GM12878 (cell line): ENCODE results near the gene DNAI7. TPM values are rescaled to one million over a fixed set of nuclear protein-coding genes. Genes with fewer than 3 reads are reported as not detected.

Experiments used
- ATAC-seq: fragments of 200-7000 bp; cut with Tn5 transposase; 3 replicates; pipeline ENCODE4 v1.9.1; 2020; ENCODE audit warnings: mild to moderate bottlenecking, moderate library complexity
- BruUV-seq: library from RNA; stranded (reverse); fragments of 400-500 nt; replicated peaks from 2 replicates; lab custom pipeline; 2021; lab: Mats Ljungman, UMichigan
- CTCF ChIA-PET: fragments of 300-600 bp; sonication (Branson Sonifier 250); formaldehyde crosslinking; extraction: SDS; loops from one replicate; lab custom pipeline; 2021; ENCODE audit warnings: inconsistent platforms; lab: Yijun Ruan, JAX
- POLR2A ChIA-PET: fragments of 350-600 bp; formaldehyde crosslinking; extraction: SDS; loops from one replicate; lab custom pipeline; 2021; ENCODE audit warnings: inconsistent platforms; lab: Charles Lee
- RAD21 ChIA-PET: fragments of 300-600 bp; sonication (Branson Sonifier 250); formaldehyde crosslinking; loops from one replicate; lab custom pipeline; 2023; ENCODE audit warnings: antibody characterized with exemption; ENCODE audit not compliant: unreplicated experiment; lab: Charles Lee
- SMC1A ChIA-PET: fragments of 300-600 bp; sonication (Branson Sonifier 250); formaldehyde crosslinking; loops from one replicate; lab custom pipeline; 2023; ENCODE audit not compliant: unreplicated experiment, uncharacterized antibody; lab: Charles Lee
- DNase-seq: peaks from one replicate; pipeline ENCODE4 v3.0.0-alpha.2; 2011; ENCODE audit warnings: low read depth, low spot score
- FAIRE-seq: peaks from 3 replicates; lab custom pipeline; 2011; peaks lifted over from hg19 to GRCh38; lab: Jason Lieb, UNC
- H2AFZ ChIP-seq: 2 replicates; pipeline ENCODE4 v1.6.0; 2011; ENCODE audit warnings: low read depth, low read length, control low read depth; ENCODE audit not compliant: control insufficient read depth
- H3K27ac ChIP-seq: 2 replicates; pipeline ENCODE4 v1.5.1; 2011; ENCODE audit warnings: control low read depth; ENCODE audit not compliant: control insufficient read depth, insufficient read depth
- H3K27me3 ChIP-seq, 2 experiments: replicated peaks in 1 of 2; 2 replicates each; pipeline versions ENCODE4 v1.6.0 to v1.6.1; 2011; ENCODE audit warnings: low read length in 1 of 2; ENCODE audit not compliant: control insufficient read depth in 2 of 2, insufficient read depth in 2 of 2
- H3K36me3 ChIP-seq, 2 experiments: 2 replicates each; pipeline ENCODE4 v1.5.1; 2011; ENCODE audit warnings: low read length in 1 of 2; ENCODE audit not compliant: control insufficient read depth in 2 of 2, insufficient read depth in 2 of 2
- H3K4me1 ChIP-seq: 2 replicates; pipeline ENCODE4 v1.6.1; 2011; ENCODE audit warnings: mild to moderate bottlenecking, low read length, moderate library complexity, mixed read lengths; ENCODE audit not compliant: control insufficient read depth, insufficient read depth
- H3K4me2 ChIP-seq: 2 replicates; pipeline ENCODE4 v1.6.0; 2011; ENCODE audit warnings: control low read depth; ENCODE audit not compliant: control insufficient read depth, insufficient read depth
- H3K4me3 ChIP-seq: fragments of 200-600 bp; sonication (generic); 2 replicates; pipeline ENCODE4 v1.5.1; 2016
- H3K79me2 ChIP-seq: 2 replicates; pipeline ENCODE4 v1.6.0; 2011; ENCODE audit warnings: low read length; ENCODE audit not compliant: control insufficient read depth, insufficient read depth
- H3K9ac ChIP-seq: 2 replicates; pipeline ENCODE4 v1.8.0; 2011; ENCODE audit warnings: low read length, control low read depth, mixed read lengths; ENCODE audit not compliant: control insufficient read depth, insufficient read depth
- H3K9me3 ChIP-seq: replicated peaks from 3 replicates; pipeline ENCODE4 v1.5.1; 2011; ENCODE audit warnings: mild to moderate bottlenecking, low read length; ENCODE audit not compliant: control insufficient read depth, insufficient read depth
- H4K20me1 ChIP-seq: 2 replicates; pipeline ENCODE4 v1.6.0; 2011; ENCODE audit not compliant: control insufficient read depth, insufficient read depth
- EZH2 ChIP-seq: IDR thresholded peaks from 2 replicates; pipeline ENCODE4 v1.6.1; 2012; ENCODE audit warnings: low read depth, mild to moderate bottlenecking, control low read depth, inconsistent platforms, low read length, borderline replicate concordance; ENCODE audit not compliant: control insufficient read depth
- IKZF1 ChIP-seq: fragments of 450-650 bp; conservative IDR thresholded peaks from 2 replicates; pipeline ENCODE4 v1.6.1; 2017; ENCODE audit warnings: antibody characterized with exemption, mild to moderate bottlenecking
- JUND ChIP-seq: IDR thresholded peaks from 2 replicates; pipeline ENCODE4 v1.6.1; 2012; ENCODE audit warnings: low read depth, mild to moderate bottlenecking, low read length, improper control_type of control experiment, moderate library complexity
- MLLT1 ChIP-seq: fragments of 450-650 bp; IDR thresholded peaks from 2 replicates; pipeline ENCODE4 v1.6.1; 2016; ENCODE audit warnings: mild to moderate bottlenecking
- MTA3 ChIP-seq: IDR thresholded peaks from 2 replicates; pipeline ENCODE4 v1.6.1; 2012; ENCODE audit warnings: low read length, inconsistent platforms, borderline replicate concordance
- NFIC ChIP-seq: IDR thresholded peaks from 2 replicates; pipeline ENCODE4 v1.6.1; 2012; ENCODE audit warnings: low read depth, mild to moderate bottlenecking, inconsistent platforms, low read length, moderate library complexity
- POLR2AphosphoS2 ChIP-seq: IDR thresholded peaks from 2 replicates; pipeline ENCODE4 v1.6.1; 2011; ENCODE audit warnings: low read depth, mild to moderate bottlenecking, low read length, improper control_type of control experiment, moderate library complexity
- RBBP5 ChIP-seq: fragments of 200-600 bp; sonication (generic); conservative IDR thresholded peaks from 2 replicates; pipeline ENCODE4 v1.6.1; 2016
- SMAD1 ChIP-seq: fragments of 450-650 bp; IDR thresholded peaks from 2 replicates; pipeline ENCODE4 v1.6.1; 2018; ENCODE audit warnings: mild to moderate bottlenecking, low read depth; ENCODE audit not compliant: partially characterized antibody
- SMAD5 ChIP-seq: IDR thresholded peaks from 2 replicates; pipeline ENCODE4 v1.6.1; 2016; ENCODE audit warnings: antibody characterized with exemption, low read depth
- SMC3 ChIP-seq: IDR thresholded peaks from 2 replicates; pipeline ENCODE4 v1.6.1; 2011; ENCODE audit warnings: low read length, improper control_type of control experiment, borderline replicate concordance
- TARDBP ChIP-seq: IDR thresholded peaks from 2 replicates; pipeline ENCODE4 v1.6.1; 2016; ENCODE audit warnings: borderline replicate concordance
- TBL1XR1 ChIP-seq: IDR thresholded peaks from 2 replicates; pipeline ENCODE4 v1.6.1; 2012; ENCODE audit warnings: low read depth, low read length, improper control_type of control experiment
- TCF12 ChIP-seq: IDR thresholded peaks from 2 replicates; pipeline ENCODE4 v1.6.1; 2011; ENCODE audit warnings: low read depth, mild to moderate bottlenecking, low read length
- ZBTB11 ChIP-seq: fragments of 450-650 bp; formaldehyde crosslinking; IDR thresholded peaks from 2 replicates; pipeline ENCODE4 v1.5.0; 2022; ENCODE audit warnings: mild to moderate bottlenecking, missing genetic modification characterization
- ZNF207 ChIP-seq: fragments of 450-650 bp; IDR thresholded peaks from 2 replicates; pipeline ENCODE4 v1.6.1; 2014; ENCODE audit warnings: antibody characterized with exemption, mild to moderate bottlenecking, borderline replicate concordance
- ZSCAN29 ChIP-seq: fragments of 450-650 bp; IDR thresholded peaks from 2 replicates; pipeline ENCODE4 v1.6.1; 2017; ENCODE audit warnings: mild to moderate bottlenecking, moderate library complexity
- WGBS: methylation state at CpG from one replicate; pipeline ENCODE4 v1.1.6; 2016; ENCODE audit warnings: low lambda C conversion rate; ENCODE audit not compliant: insufficient replicate concordance, insufficient coverage; ENCODE audit errors: missing lambda C conversion rate; 5-methylcytosine and 5-hydroxymethylcytosine counted together
- in situ Hi-C: fragments of 300-500 bp; cut with MboI; formaldehyde crosslinking; loops from 9 replicates; pipeline ENCODE4 v1.14.3; 2018; ENCODE audit warnings: mixed read lengths
- intact Hi-C: fragments of 100-400 bp; cut with micrococcal nuclease; formaldehyde crosslinking; loops from one replicate; pipeline ENCODE4 v1.14.2; 2022; ENCODE audit not compliant: unreplicated experiment
- polyA plus RNA-seq, 11 experiments: library from polyadenylated mRNA; depleted of rRNA in 4 of 11; unstranded in 6 of 11; stranded (reverse) in 5 of 11; fragments of >200 nt; fragmentation: Nextera tagmentation in 4 of 11; fragmentation: Illumina TruSeq in 1 of 11; extraction: Ambion mirVana in 4 of 11; extraction: Trizol in 1 of 11; gene quantifications; 1 replicate in 1 of 11; 2 replicates in 10 of 11; pipeline versions ENCODE4 v1.2.1 to v1.2.3, GENCODE V29; 2011 to 2016; ENCODE audit warnings: inconsistent platforms in 2 of 11, missing spikeins in 2 of 11, low read depth in 1 of 11
- total RNA-seq, 4 experiments: library from RNA; depleted of rRNA in 3 of 4; stranded (reverse); fragments of >200 nt in 3 of 4; fragmentation: Illumina TruSeq in 1 of 4; extraction: Trizol in 1 of 4; gene quantifications; 2 replicates each; pipeline versions ENCODE4 v1.2.1 to v1.2.3, GENCODE V29; 2013 to 2021
- TF ChIP-seq, protein P1 (sequence below): fragments of 450-650 bp; IDR thresholded peaks from 2 replicates; pipeline ENCODE4 v1.6.1; 2018; ENCODE audit warnings: mild to moderate bottlenecking, low read depth, moderate library complexity; ENCODE audit not compliant: partially characterized antibody

DNAI7 gene
- total and polyA plus RNA-seq, 10 of the 15 experiments (the other 5 are each of a cell fraction or from before 2014, with no cell fraction given), result 0.05 to 0.48 (median 0.13) TPM; not detected in 4

DNA sequence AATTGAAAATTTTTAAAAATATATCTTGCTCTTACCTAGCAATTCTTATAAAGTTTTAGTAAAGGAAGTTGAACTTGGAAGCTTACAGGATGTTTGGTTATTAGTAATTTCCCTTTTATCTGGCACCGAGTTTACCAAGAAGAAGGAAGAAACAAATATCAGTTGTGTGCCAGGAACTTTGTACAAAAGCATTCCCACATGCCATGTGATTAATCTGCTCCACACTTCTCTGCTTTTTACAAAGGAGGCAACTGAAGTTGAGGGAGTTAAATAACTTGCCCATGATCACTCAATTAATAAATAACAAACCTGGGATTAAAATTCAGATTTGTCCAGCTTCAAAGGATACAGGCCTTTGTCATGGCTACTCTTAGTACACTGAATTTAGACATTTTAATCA lies 123.6 kb downstream of the DNAI7 start (continued):
- TF ChIP-seq MLLT1 (no peak), TARDBP (no peak), JUND (no peak), RBBP5 (no peak), ZSCAN29 (no peak), POLR2AphosphoS2 (no peak), SMC3 (no peak), SMAD1 (no peak), SMAD5 (no peak), NFIC (no peak), EZH2 (no peak)

DNA sequence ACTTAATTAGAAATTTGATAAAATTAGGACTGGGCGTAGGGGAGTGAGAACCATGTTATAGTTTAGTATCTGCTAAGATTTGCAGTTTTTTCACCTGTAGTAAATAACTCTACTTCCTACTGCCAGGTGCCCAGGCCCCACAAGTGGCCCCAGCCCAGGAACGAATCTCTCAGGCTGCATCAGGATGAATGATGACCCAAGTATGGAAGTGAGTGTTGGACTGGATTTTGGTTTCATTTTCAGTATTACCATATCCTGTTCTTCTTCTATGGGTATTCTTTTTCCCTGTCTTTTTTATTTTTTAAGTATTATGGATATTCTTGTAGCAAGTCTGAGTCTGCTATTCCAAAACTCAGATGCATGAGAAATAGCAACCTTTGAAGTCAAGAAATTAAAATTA lies 125.7 kb downstream of the DNAI7 start:
- FAIRE-seq (no peak), DNase-seq (no peak), ATAC-seq (no peak)
- H3K4me1 ChIP-seq, result peaks cover 28% of the 10 kb centered on the region
- in situ Hi-C loops, result no loop called here
- no peaks in the 10 kb centered on the region for H3K27me3 ChIP-seq
- 69% methylated on average over 2 of the region's 2 CpGs for WGBS
- H3K4me2 ChIP-seq, result no peak overlapping the region
- H2AFZ ChIP-seq, result no peak overlapping the region
- peaks cover 20 to 45% of the 10 kb centered on the region in 2 experiments for H3K36me3 ChIP-seq
- H3K79me2 ChIP-seq, result peaks cover 17% of the 10 kb centered on the region
- H3K9ac ChIP-seq, result no peak overlapping the region
- ChIA-PET SMC1A (no interaction called here), POLR2A (no interaction called here), CTCF (no interaction called here), RAD21 (no interaction called here)
- H3K4me3 ChIP-seq, result no peak overlapping the region
- no TSS peak for BruUV-seq
- H4K20me1 ChIP-seq, result no peaks in the 10 kb centered on the region
- no peak overlapping the region for H3K27ac ChIP-seq
- intact Hi-C loops, result no loop called here
- no peaks in the 10 kb centered on the region for H3K9me3 ChIP-seq
- TF ChIP-seq SMAD1 (no peak), RBBP5 (no peak), ZNF207 (no peak), TCF12 (no peak), TBL1XR1 (no peak), SMC3 (no peak), MTA3 (no peak), IKZF1 (no peak), ZBTB11 (no peak)
- TF ChIP-seq, protein P1, sequence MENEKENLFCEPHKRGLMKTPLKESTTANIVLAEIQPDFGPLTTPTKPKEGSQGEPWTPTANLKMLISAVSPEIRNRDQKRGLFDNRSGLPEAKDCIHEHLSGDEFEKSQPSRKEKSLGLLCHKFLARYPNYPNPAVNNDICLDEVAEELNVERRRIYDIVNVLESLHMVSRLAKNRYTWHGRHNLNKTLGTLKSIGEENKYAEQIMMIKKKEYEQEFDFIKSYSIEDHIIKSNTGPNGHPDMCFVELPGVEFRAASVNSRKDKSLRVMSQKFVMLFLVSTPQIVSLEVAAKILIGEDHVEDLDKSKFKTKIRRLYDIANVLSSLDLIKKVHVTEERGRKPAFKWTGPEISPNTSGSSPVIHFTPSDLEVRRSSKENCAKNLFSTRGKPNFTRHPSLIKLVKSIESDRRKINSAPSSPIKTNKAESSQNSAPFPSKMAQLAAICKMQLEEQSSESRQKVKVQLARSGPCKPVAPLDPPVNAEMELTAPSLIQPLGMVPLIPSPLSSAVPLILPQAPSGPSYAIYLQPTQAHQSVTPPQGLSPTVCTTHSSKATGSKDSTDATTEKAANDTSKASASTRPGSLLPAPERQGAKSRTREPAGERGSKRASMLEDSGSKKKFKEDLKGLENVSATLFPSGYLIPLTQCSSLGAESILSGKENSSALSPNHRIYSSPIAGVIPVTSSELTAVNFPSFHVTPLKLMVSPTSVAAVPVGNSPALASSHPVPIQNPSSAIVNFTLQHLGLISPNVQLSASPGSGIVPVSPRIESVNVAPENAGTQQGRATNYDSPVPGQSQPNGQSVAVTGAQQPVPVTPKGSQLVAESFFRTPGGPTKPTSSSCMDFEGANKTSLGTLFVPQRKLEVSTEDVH, result no peak
